ENCODE measurements around the gene POLR1A.

DNA sequence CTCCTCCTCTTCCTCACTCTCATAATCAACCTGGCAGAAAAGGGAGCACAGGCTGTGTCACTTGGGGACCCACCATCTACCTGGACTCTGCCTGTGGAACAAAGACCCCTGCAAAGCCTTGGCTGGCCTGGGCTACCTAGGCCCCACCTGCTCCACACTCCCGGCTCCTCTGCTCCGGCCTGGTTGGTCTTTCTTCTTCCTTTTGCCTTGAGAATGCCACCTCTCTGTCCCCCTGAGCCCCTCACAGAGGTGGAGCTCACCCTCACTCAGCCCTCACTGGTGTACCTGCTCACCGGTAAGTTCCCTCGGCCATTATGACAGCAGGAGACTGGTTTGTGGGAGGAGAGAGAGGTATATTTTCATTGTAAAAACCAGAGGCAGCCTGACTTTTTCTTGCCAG is 74.1 kb downstream of the POLR1A start:
- no peak for TF ChIP-seq POLR2A (IDR thresholded peaks at IDR 0.05)
- TF ChIP-seq, protein P1, sequence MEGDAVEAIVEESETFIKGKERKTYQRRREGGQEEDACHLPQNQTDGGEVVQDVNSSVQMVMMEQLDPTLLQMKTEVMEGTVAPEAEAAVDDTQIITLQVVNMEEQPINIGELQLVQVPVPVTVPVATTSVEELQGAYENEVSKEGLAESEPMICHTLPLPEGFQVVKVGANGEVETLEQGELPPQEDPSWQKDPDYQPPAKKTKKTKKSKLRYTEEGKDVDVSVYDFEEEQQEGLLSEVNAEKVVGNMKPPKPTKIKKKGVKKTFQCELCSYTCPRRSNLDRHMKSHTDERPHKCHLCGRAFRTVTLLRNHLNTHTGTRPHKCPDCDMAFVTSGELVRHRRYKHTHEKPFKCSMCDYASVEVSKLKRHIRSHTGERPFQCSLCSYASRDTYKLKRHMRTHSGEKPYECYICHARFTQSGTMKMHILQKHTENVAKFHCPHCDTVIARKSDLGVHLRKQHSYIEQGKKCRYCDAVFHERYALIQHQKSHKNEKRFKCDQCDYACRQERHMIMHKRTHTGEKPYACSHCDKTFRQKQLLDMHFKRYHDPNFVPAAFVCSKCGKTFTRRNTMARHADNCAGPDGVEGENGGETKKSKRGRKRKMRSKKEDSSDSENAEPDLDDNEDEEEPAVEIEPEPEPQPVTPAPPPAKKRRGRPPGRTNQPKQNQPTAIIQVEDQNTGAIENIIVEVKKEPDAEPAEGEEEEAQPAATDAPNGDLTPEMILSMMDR (IDR thresholded peaks at IDR 0.05): no peak
- no peak for TF ChIP-seq POLR2AphosphoS5 (IDR thresholded peaks at IDR 0.05)
